GM23338 (cell line): ENCODE data around the gene HNF4A. TPM values are rescaled to one million over a fixed set of nuclear protein-coding genes. Genes with fewer than 3 reads are reported as not detected.

ENCODE experiments used
- EZH2 ChIP-seq: fragments of 200-600 bp; sonication (generic); IDR thresholded peaks from one replicate; pipeline ENCODE4 v1.8.0; 2017; ENCODE audit warnings: antibody characterized with exemption, mild to moderate bottlenecking, low read depth; ENCODE audit not compliant: unreplicated experiment
- EZH2phosphoT487 ChIP-seq: fragments of 200-600 bp; sonication (generic); IDR thresholded peaks from one replicate; pipeline ENCODE4 v1.8.1; 2018; ENCODE audit warnings: antibody characterized with exemption; ENCODE audit not compliant: unreplicated experiment
- JUNB ChIP-seq: IDR thresholded peaks from one replicate; pipeline ENCODE4 v1.6.1; 2016; ENCODE audit warnings: antibody characterized with exemption; ENCODE audit not compliant: unreplicated experiment
- NANOG ChIP-seq: IDR thresholded peaks from 2 replicates; pipeline ENCODE4 v1.6.1; 2016; ENCODE audit warnings: antibody characterized with exemption, borderline replicate concordance
- STAT1 ChIP-seq: IDR thresholded peaks from one replicate; pipeline ENCODE4 v1.6.1; 2016; ENCODE audit warnings: antibody characterized with exemption; ENCODE audit not compliant: unreplicated experiment
- ZNF114 ChIP-seq: fragments of 250-450 bp; sonication (Bioruptor Pico); IDR thresholded peaks from 2 replicates; pipeline ENCODE4 v1.5.0; 2020; ENCODE audit warnings: mild to moderate bottlenecking, moderate library complexity
- ZNF462 ChIP-seq: fragments of 250-450 bp; sonication (Bioruptor Pico); IDR thresholded peaks from 2 replicates; pipeline ENCODE4 v1.5.0; 2020; ENCODE audit warnings: mild to moderate bottlenecking, moderate library complexity
- polyA plus RNA-seq: library from polyadenylated mRNA; unstranded; fragments of >200 nt; fragmentation: Nextera tagmentation; extraction: Ambion mirVana; gene quantifications from 2 replicates; pipeline ENCODE4 v1.2.1, GENCODE V29; 2016
- total RNA-seq: library from RNA; depleted of rRNA; stranded (reverse); fragments of >200 nt; shearing (Covaris generic); gene quantifications from 2 replicates; pipeline ENCODE4 v1.2.3, GENCODE V29; 2014
- TF ChIP-seq, protein P1 (sequence below): IDR thresholded peaks from one replicate; pipeline ENCODE4 v1.6.1; 2018; ENCODE audit warnings: antibody characterized with exemption; ENCODE audit not compliant: unreplicated experiment

HNF4A gene
- total and polyA plus RNA-seq, 2 experiments from 2014 or later, result not detected

GRCh38 chr20:44407402-44408184 is 52.1 kb downstream of the HNF4A start (continued):
- no peak for TF ChIP-seq ZNF462 (CRISPR knock-in tag)
- TF ChIP-seq STAT1, result no peak
- no peak for TF ChIP-seq JUNB
- no peak for TF ChIP-seq EZH2phosphoT487
- TF ChIP-seq NANOG, result no peak
- no peak for TF ChIP-seq ZNF114 (CRISPR knock-in tag)
- TF ChIP-seq, protein P1, sequence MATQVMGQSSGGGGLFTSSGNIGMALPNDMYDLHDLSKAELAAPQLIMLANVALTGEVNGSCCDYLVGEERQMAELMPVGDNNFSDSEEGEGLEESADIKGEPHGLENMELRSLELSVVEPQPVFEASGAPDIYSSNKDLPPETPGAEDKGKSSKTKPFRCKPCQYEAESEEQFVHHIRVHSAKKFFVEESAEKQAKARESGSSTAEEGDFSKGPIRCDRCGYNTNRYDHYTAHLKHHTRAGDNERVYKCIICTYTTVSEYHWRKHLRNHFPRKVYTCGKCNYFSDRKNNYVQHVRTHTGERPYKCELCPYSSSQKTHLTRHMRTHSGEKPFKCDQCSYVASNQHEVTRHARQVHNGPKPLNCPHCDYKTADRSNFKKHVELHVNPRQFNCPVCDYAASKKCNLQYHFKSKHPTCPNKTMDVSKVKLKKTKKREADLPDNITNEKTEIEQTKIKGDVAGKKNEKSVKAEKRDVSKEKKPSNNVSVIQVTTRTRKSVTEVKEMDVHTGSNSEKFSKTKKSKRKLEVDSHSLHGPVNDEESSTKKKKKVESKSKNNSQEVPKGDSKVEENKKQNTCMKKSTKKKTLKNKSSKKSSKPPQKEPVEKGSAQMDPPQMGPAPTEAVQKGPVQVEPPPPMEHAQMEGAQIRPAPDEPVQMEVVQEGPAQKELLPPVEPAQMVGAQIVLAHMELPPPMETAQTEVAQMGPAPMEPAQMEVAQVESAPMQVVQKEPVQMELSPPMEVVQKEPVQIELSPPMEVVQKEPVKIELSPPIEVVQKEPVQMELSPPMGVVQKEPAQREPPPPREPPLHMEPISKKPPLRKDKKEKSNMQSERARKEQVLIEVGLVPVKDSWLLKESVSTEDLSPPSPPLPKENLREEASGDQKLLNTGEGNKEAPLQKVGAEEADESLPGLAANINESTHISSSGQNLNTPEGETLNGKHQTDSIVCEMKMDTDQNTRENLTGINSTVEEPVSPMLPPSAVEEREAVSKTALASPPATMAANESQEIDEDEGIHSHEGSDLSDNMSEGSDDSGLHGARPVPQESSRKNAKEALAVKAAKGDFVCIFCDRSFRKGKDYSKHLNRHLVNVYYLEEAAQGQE, result no peak
- no peak for TF ChIP-seq EZH2
